GM23248 (cell line): ENCODE data around the gene CADM3. TPM values are rescaled to one million over a fixed set of nuclear protein-coding genes. Genes with fewer than 3 reads are reported as not detected.

ENCODE experiments used
- DNase-seq: peaks from one replicate; pipeline ENCODE4 v3.0.0-alpha.2; 2015
- H2AFZ ChIP-seq: fragments of 200-600 bp; sonication (generic); 2 replicates; pipeline ENCODE4 v1.6.1; 2016; ENCODE audit warnings: antibody characterized with exemption
- H3F3A ChIP-seq: fragments of 200-600 bp; sonication (generic); 2 replicates; pipeline ENCODE4 v1.6.1; 2016; ENCODE audit warnings: mild to moderate bottlenecking, antibody characterized with exemption, mixed run types; ENCODE audit not compliant: insufficient read depth
- H3K27ac ChIP-seq: fragments of 200-600 bp; sonication (generic); 2 replicates; pipeline ENCODE4 v1.5.1; 2016; ENCODE audit warnings: mild to moderate bottlenecking
- H3K27me3 ChIP-seq: fragments of 200-600 bp; sonication (generic); replicated peaks from 2 replicates; pipeline ENCODE4 v1.6.1; 2016; ENCODE audit warnings: mild to moderate bottlenecking; ENCODE audit not compliant: insufficient read depth
- H3K36me3 ChIP-seq: fragments of 200-600 bp; sonication (generic); 2 replicates; pipeline ENCODE4 v1.6.1; 2016; ENCODE audit warnings: low read depth, mild to moderate bottlenecking
- H3K4me1 ChIP-seq: fragments of 200-600 bp; sonication (generic); 2 replicates; pipeline ENCODE4 v1.6.1; 2016; ENCODE audit warnings: mild to moderate bottlenecking; ENCODE audit not compliant: insufficient read depth
- H3K4me2 ChIP-seq: fragments of 200-600 bp; sonication (generic); one replicate; pipeline ENCODE4 v1.6.1; 2016; ENCODE audit warnings: mild to moderate bottlenecking; ENCODE audit not compliant: unreplicated experiment
- H3K4me3 ChIP-seq: fragments of 200-600 bp; sonication (generic); 2 replicates; pipeline ENCODE4 v1.5.1; 2016; ENCODE audit warnings: mild to moderate bottlenecking
- H3K79me2 ChIP-seq: fragments of 200-600 bp; sonication (generic); 2 replicates; pipeline ENCODE4 v1.6.1; 2016; ENCODE audit warnings: mild to moderate bottlenecking; ENCODE audit not compliant: insufficient read depth
- H3K9ac ChIP-seq: fragments of 200-600 bp; sonication (generic); 2 replicates; pipeline ENCODE4 v1.6.1; 2016; ENCODE audit warnings: mild to moderate bottlenecking
- H3K9me2 ChIP-seq: fragments of 200-600 bp; sonication (generic); 2 replicates; pipeline ENCODE4 v1.6.1; 2016; ENCODE audit warnings: mixed run types, mild to moderate bottlenecking, moderate library complexity; ENCODE audit not compliant: insufficient read depth
- H3K9me3 ChIP-seq: fragments of 200-600 bp; sonication (generic); one replicate; pipeline ENCODE4 v1.6.1; 2017; ENCODE audit warnings: low read depth
- H4K20me1 ChIP-seq: fragments of 200-600 bp; sonication (generic); 2 replicates; pipeline ENCODE4 v1.6.0; 2016; ENCODE audit not compliant: insufficient read depth
- EZH2 ChIP-seq: fragments of 200-600 bp; sonication (generic); IDR thresholded peaks from 2 replicates; pipeline ENCODE4 v1.6.1; 2018; ENCODE audit warnings: antibody characterized with exemption, mild to moderate bottlenecking; ENCODE audit not compliant: insufficient read depth, poor library complexity, severe bottlenecking
- EZH2phosphoT487 ChIP-seq: fragments of 200-600 bp; sonication (generic); IDR thresholded peaks from 2 replicates; pipeline ENCODE4 v1.6.1; 2018; ENCODE audit warnings: antibody characterized with exemption, moderate library complexity, mild to moderate bottlenecking, low read depth; ENCODE audit not compliant: insufficient read depth
- WGBS, 2 experiments: methylation state at CpG; one replicate each; pipeline ENCODE4 v1.1.6; 2015 to 2017; ENCODE audit warnings: low lambda C conversion rate in 2 of 2, low coverage in 1 of 2; ENCODE audit errors: missing lambda C conversion rate in 2 of 2; 5-methylcytosine and 5-hydroxymethylcytosine counted together
- in situ Hi-C: fragments of 300-500 bp; cut with MboI; formaldehyde crosslinking; loops from 2 replicates; pipeline ENCODE4 v1.15.0; 2020
- polyA plus RNA-seq: library from polyadenylated mRNA; unstranded; fragments of >200 nt; fragmentation: Nextera tagmentation; extraction: Ambion mirVana; gene quantifications from 2 replicates; pipeline ENCODE4 v1.2.1, GENCODE V29; 2016
- total RNA-seq: library from RNA; depleted of rRNA; stranded (reverse); fragments of >200 nt; shearing (Covaris generic); gene quantifications from 2 replicates; pipeline ENCODE4 v1.2.3, GENCODE V29; 2014

CADM3 gene
- total and polyA plus RNA-seq, 2 experiments from 2014 or later = not detected

DNA sequence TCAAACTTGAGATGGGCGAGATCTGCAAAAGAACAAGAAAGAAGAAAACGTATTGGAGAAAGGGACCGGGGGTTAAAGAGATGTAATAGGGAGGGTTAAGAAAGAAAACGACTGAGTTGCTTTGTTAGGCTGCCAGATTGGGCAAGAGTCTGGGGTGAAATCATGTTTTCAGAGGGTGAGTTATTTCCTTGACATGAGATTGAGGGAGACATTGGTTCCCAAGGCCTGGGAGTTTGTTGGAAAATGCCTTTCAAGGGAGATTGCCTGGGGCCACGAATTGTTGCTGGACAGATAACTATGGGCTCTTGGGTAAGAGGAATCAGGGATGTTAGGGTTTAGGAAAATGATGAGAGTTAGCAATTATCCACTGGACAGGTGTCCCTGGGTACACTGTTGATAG, 776 bp upstream of the CADM3 start:
- in situ Hi-C loops = loop anchor here (25.0 kb wide), 1 partner anchor 842 kb away; no protein-coding TSS in a partner anchor
- TF ChIP-seq EZH2 (no peak), EZH2phosphoT487 (no peak)
- H3K4me3 ChIP-seq = no peak overlapping the region
- H3K4me2 ChIP-seq = no peak overlapping the region
- H3K9me3 ChIP-seq = no peaks in the 10 kb centered on the region
- no peaks in the 10 kb centered on the region for H3K79me2 ChIP-seq
- DNase-seq = no peak
- H3F3A ChIP-seq = no peaks in the 10 kb centered on the region
- H3K27me3 ChIP-seq = peaks cover 51% of the 10 kb centered on the region
- WGBS, 2 experiments = 53 to 65% methylated on average over 5 of the region's 5 CpGs
- no peaks in the 10 kb centered on the region for H3K4me1 ChIP-seq
- no peaks in the 10 kb centered on the region for H3K9me2 ChIP-seq
- H3K36me3 ChIP-seq = no peaks in the 10 kb centered on the region
- no peak overlapping the region for H3K27ac ChIP-seq
- no peaks in the 10 kb centered on the region for H4K20me1 ChIP-seq
- no peak overlapping the region for H2AFZ ChIP-seq
- H3K9ac ChIP-seq = no peak overlapping the region

GRCh38 chr1:159171688-159172501, 480 bp downstream of the CADM3 start:
- Histone ChIP-seq H3K9ac (no peak overlapping the region), H3K9me3 (no peaks in the 10 kb centered on the region), H2AFZ (no peak overlapping the region), H3K27ac (no peak overlapping the region), H3K4me2 (no peak overlapping the region), H3F3A (no peaks in the 10 kb centered on the region), H3K36me3 (no peaks in the 10 kb centered on the region), H3K4me1 (no peaks in the 10 kb centered on the region), H3K9me2 (no peaks in the 10 kb centered on the region), H3K79me2 (no peaks in the 10 kb centered on the region), H4K20me1 (no peaks in the 10 kb centered on the region), H3K27me3 (peaks cover 51% of the 10 kb centered on the region), H3K4me3 (no peak overlapping the region)
- in situ Hi-C loops = loop anchor here (25.0 kb wide), 1 partner anchor 840 kb away; no protein-coding TSS in a partner anchor
- 2 to 3% methylated on average over 39 to 44 of the region's 49 CpGs for WGBS, 2 experiments
- no peak for TF ChIP-seq EZH2
- no peak for TF ChIP-seq EZH2phosphoT487
- DNase-seq = no peak

DNA sequence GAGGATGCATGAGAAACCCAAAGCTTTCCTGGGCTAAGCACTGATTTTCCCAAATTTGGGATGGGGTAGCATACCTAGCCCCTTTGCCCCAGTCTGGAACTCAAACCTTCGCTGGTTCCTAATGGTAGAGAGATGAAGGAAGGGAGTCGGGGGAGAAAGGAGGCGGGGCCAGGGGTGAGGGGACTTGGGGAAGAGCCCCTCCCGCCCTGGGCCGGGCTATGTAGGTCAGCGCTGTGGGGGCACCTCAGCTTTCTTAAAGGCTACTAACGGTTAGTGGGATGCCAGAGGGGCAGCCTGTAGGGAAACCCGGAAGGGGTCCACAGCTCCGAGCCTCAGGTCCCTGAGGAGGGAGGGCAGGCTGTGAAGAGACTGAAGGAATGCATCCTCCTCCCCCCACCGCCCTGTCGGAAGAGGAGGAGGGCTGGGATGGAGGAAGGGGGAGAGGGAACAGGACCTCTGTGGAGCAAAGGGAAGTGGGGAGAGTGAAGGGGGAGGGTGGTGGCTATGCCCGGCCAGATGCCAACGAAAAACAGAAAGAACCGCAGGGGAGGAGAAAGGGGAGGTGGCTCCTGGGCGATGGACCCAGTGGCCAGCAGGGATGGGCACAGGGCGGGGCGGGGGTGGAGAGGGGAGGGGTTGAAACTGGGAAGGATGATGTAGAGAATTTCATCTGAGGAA, 1.3 kb downstream of the CADM3 start:
- Histone ChIP-seq H3K9me2 (no peaks in the 10 kb centered on the region), H3K79me2 (no peaks in the 10 kb centered on the region), H3K36me3 (no peaks in the 10 kb centered on the region), H3K4me2 (no peak overlapping the region), H3F3A (no peaks in the 10 kb centered on the region), H3K27me3 (peaks cover 46% of the 10 kb centered on the region), H2AFZ (no peak overlapping the region), H3K4me3 (no peak overlapping the region), H3K9me3 (no peaks in the 10 kb centered on the region), H3K4me1 (no peaks in the 10 kb centered on the region), H3K27ac (no peak overlapping the region), H3K9ac (no peak overlapping the region), H4K20me1 (no peaks in the 10 kb centered on the region)
- in situ Hi-C loops = loop anchor here (25.0 kb wide), 1 partner anchor 840 kb away; no protein-coding TSS in a partner anchor
- WGBS, 2 experiments = 0% methylated on average over 7 to 17 of the region's 17 CpGs
- DNase-seq = no peak
- TF ChIP-seq EZH2 (no peak), EZH2phosphoT487 (no peak)

DNA sequence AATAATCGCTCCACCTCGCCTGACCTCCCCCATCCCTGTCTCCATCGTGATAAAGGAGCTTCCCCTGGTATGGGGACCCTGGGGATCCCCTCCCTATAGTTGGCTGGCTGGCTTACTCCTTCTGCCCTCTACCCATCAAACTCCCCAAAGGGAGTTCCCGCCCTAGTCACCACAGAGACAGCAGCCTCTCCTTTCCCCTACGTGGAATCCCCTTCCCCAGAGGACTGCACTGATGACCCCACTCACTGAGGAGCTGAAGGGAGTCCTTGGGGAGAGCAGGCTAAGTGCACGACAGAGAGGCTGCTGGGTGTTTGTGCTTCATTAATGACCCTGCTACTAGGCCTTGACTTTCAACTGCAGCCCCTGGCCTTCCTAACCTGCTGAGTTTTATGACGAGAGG, 1.9 kb downstream of the CADM3 start:
- no peak for DNase-seq
- in situ Hi-C loops = loop anchor here (25.0 kb wide), 1 partner anchor 839 kb away; no protein-coding TSS in a partner anchor
- Histone ChIP-seq H2AFZ (no peak overlapping the region), H3K36me3 (no peaks in the 10 kb centered on the region), H3K79me2 (no peaks in the 10 kb centered on the region), H3K27ac (no peak overlapping the region), H3K9me3 (no peaks in the 10 kb centered on the region), H3K4me2 (no peak overlapping the region), H4K20me1 (no peaks in the 10 kb centered on the region), H3K4me1 (no peaks in the 10 kb centered on the region), H3K4me3 (no peak overlapping the region), H3K27me3 (peaks cover 41% of the 10 kb centered on the region), H3K9me2 (no peaks in the 10 kb centered on the region), H3K9ac (no peak overlapping the region), H3F3A (no peaks in the 10 kb centered on the region)
- 22 to 32% methylated on average over 5 to 7 of the region's 7 CpGs for WGBS, 2 experiments
- TF ChIP-seq EZH2phosphoT487 (no peak), EZH2 (no peak)
